Skeletal muscle satellite cell (primary cell): ENCODE data around the gene C12orf76.
"Not testable (repeated sequence)": the region's sequence is repeated elsewhere in the genome, so short reads cannot be mapped to it uniquely, and the experiment has no call there.

Experiments used
- H3K27me3 ChIP-seq: 2 replicates; pipeline ENCODE4 v1.7.0; 2013; ENCODE audit warnings: low read length; ENCODE audit not compliant: control insufficient read depth, insufficient read depth
- H3K36me3 ChIP-seq: 2 replicates; pipeline ENCODE4 v1.7.0; 2013; ENCODE audit warnings: mild to moderate bottlenecking, control low read depth, low read length; ENCODE audit not compliant: insufficient read depth
- H3K4me1 ChIP-seq: 2 replicates; pipeline ENCODE4 v1.7.0; 2013; ENCODE audit warnings: low read length; ENCODE audit not compliant: control insufficient read depth, insufficient read depth
- H3K4me2 ChIP-seq: 2 replicates; pipeline ENCODE4 v1.7.0; 2013; ENCODE audit warnings: mild to moderate bottlenecking, low read length
- H3K4me3 ChIP-seq: 2 replicates; pipeline ENCODE4 v1.7.0; 2013; ENCODE audit warnings: low read length
- H3K9ac ChIP-seq: 2 replicates; pipeline ENCODE4 v1.7.0; 2013; ENCODE audit warnings: mild to moderate bottlenecking, low read depth, low read length, moderate library complexity
- H3K9me3 ChIP-seq: replicated peaks from 2 replicates; pipeline ENCODE4 v1.7.0; 2013; ENCODE audit warnings: mild to moderate bottlenecking, control low read depth, low read length

C12orf76 gene

GRCh38 chr12:110075880-110076279, 27.6 kb upstream of the C12orf76 start:
- no peak overlapping the region for H3K4me3 ChIP-seq
- no peak overlapping the region for H3K9ac ChIP-seq
- H3K27me3 ChIP-seq, result peaks cover 4% of the 10 kb centered on the region
- H3K9me3 ChIP-seq, result no peaks in the 10 kb centered on the region
- H3K4me2 ChIP-seq, result no peak overlapping the region
- peaks cover 9% of the 10 kb centered on the region for H3K4me1 ChIP-seq
- no peaks in the 10 kb centered on the region for H3K36me3 ChIP-seq

- no peaks in the 10 kb centered on the region for H3K36me3 ChIP-seq
- H3K4me2 ChIP-seq, result no peak overlapping the region
- H3K9me3 ChIP-seq, result no peaks in the 10 kb centered on the region
- H3K9ac ChIP-seq, result no peak overlapping the region
- H3K27me3 ChIP-seq, result peaks cover 4% of the 10 kb centered on the region
- H3K4me3 ChIP-seq, result no peak overlapping the region
- peaks cover 9% of the 10 kb centered on the region for H3K4me1 ChIP-seq
Measured at GRCh38 chr12:110074089-110074488, 25.8 kb upstream of the C12orf76 start.

- Histone ChIP-seq H3K36me3 (no peaks in the 10 kb centered on the region), H3K4me1 (peaks cover 9% of the 10 kb centered on the region), H3K4me2 (peak overlapping the region; percentile 84), H3K27me3 (peaks cover 4% of the 10 kb centered on the region), H3K9me3 (no peaks in the 10 kb centered on the region), H3K9ac (peak overlapping the region; percentile 39), H3K4me3 (peak overlapping the region; percentile 65)
Measured at GRCh38 chr12:110073049-110073831, 24.9 kb upstream of the C12orf76 start.

- Histone ChIP-seq H3K4me2 (peak overlapping the region; percentile 84), H3K9ac (peak overlapping the region; percentile 39), H3K4me3 (peak overlapping the region; percentile 65)
- H3K9me3 ChIP-seq, H3K4me1 ChIP-seq, H3K36me3 ChIP-seq, H3K27me3 ChIP-seq: not testable (repeated sequence)
Measured at GRCh38 chr12:110072636-110073035, 24.3 kb upstream of the C12orf76 start.

- Histone ChIP-seq H3K4me2 (no peak overlapping the region), H3K4me3 (no peak overlapping the region), H3K9me3 (no peaks in the 10 kb centered on the region), H3K36me3 (no peaks in the 10 kb centered on the region), H3K4me1 (peaks cover 9% of the 10 kb centered on the region), H3K9ac (no peak overlapping the region), H3K27me3 (no peaks in the 10 kb centered on the region)
Measured at GRCh38 chr12:110071967-110072366, 23.6 kb upstream of the C12orf76 start.

GRCh38 chr12:110071504-110071903, 23.2 kb upstream of the C12orf76 start:
- no peaks in the 10 kb centered on the region for H3K36me3 ChIP-seq
- no peak overlapping the region for H3K4me3 ChIP-seq
- no peaks in the 10 kb centered on the region for H3K27me3 ChIP-seq
- H3K4me2 ChIP-seq, result no peak overlapping the region
- H3K9me3 ChIP-seq, result no peaks in the 10 kb centered on the region
- peaks cover 9% of the 10 kb centered on the region for H3K4me1 ChIP-seq
- no peak overlapping the region for H3K9ac ChIP-seq

- H3K27me3 ChIP-seq, result no peaks in the 10 kb centered on the region
- H3K36me3 ChIP-seq, result no peaks in the 10 kb centered on the region
- no peak overlapping the region for H3K4me3 ChIP-seq
- no peaks in the 10 kb centered on the region for H3K9me3 ChIP-seq
- no peak overlapping the region for H3K9ac ChIP-seq
- peaks cover 7% of the 10 kb centered on the region for H3K4me1 ChIP-seq
- no peak overlapping the region for H3K4me2 ChIP-seq
Measured at GRCh38 chr12:110068654-110069053, 20.3 kb upstream of the C12orf76 start.

GRCh38 chr12:110068115-110068514, 19.8 kb upstream of the C12orf76 start:
- not testable (repeated sequence) for H3K4me1 ChIP-seq, H3K9me3 ChIP-seq, H3K27me3 ChIP-seq, H3K36me3 ChIP-seq, H3K9ac ChIP-seq, H3K4me2 ChIP-seq, H3K4me3 ChIP-seq

GRCh38 chr12:110067531-110067930, 19.2 kb upstream of the C12orf76 start:
- H3K9ac ChIP-seq, result no peak overlapping the region
- H3K4me3 ChIP-seq, result no peak overlapping the region
- H3K9me3 ChIP-seq, result no peaks in the 10 kb centered on the region
- no peaks in the 10 kb centered on the region for H3K4me1 ChIP-seq
- no peak overlapping the region for H3K4me2 ChIP-seq
- H3K27me3 ChIP-seq, result no peaks in the 10 kb centered on the region
- H3K36me3 ChIP-seq, result no peaks in the 10 kb centered on the region

GRCh38 chr12:110065540-110065939, 17.2 kb upstream of the C12orf76 start:
- Histone ChIP-seq H3K9ac (no peak overlapping the region), H3K4me3 (no peak overlapping the region), H3K4me2 (no peak overlapping the region), H3K27me3 (no peaks in the 10 kb centered on the region), H3K9me3 (no peaks in the 10 kb centered on the region), H3K4me1 (peaks cover under 1% of the 10 kb centered on the region), H3K36me3 (no peaks in the 10 kb centered on the region)

- H3K9ac ChIP-seq, result no peak overlapping the region
- H3K4me3 ChIP-seq, result no peak overlapping the region
- H3K9me3 ChIP-seq, result no peaks in the 10 kb centered on the region
- no peaks in the 10 kb centered on the region for H3K36me3 ChIP-seq
- H3K4me2 ChIP-seq, result no peak overlapping the region
- peaks cover 10% of the 10 kb centered on the region for H3K4me1 ChIP-seq
- no peaks in the 10 kb centered on the region for H3K27me3 ChIP-seq
Measured at GRCh38 chr12:110062241-110062640, 13.9 kb upstream of the C12orf76 start.

GRCh38 chr12:110059651-110060000, 11.3 kb upstream of the C12orf76 start:
- Histone ChIP-seq H3K27me3 (no peaks in the 10 kb centered on the region), H3K4me3 (no peak overlapping the region), H3K9ac (no peak overlapping the region), H3K36me3 (no peaks in the 10 kb centered on the region), H3K9me3 (no peaks in the 10 kb centered on the region), H3K4me2 (no peak overlapping the region), H3K4me1 (peaks cover 26% of the 10 kb centered on the region)
